LHCN-M2 (cell line): ENCODE measurements around the gene COL5A2. TPM values are rescaled to one million over a fixed set of nuclear protein-coding genes. Genes with fewer than 3 reads are reported as not detected.

Source experiments
- DNase-seq: peaks from one replicate; pipeline ENCODE4 v3.0.0-alpha.2; 2012; ENCODE audit warnings: low read depth
- total RNA-seq: library from RNA; depleted of rRNA; stranded (reverse); fragments of >200 nt; gene quantifications from 2 replicates; pipeline ENCODE4 v1.2.3, GENCODE V29; 2014

The COL5A2 gene
- total RNA-seq, 1 experiment from 2014 or later: 187 TPM

DNA sequence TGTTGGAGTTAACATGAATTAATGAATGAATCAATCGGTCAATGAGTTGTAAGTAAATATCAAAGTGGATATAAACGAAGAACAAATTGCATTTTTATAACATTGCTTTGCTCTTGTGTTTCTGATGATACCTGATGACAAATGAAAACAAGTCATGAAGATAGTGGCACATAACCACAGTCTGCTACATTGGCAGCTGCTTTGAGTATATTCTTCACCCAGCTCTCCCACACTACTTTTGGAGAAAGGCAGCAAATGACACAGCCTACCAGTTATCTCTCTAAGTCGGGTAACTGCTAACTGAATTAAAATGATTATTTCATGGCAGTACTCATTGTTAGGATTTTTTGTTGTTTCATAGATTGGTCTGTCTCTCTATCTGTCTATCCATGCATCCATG lies 76.8 kb downstream of the COL5A2 start:
- DNase-seq: peak; percentile 56

DNA sequence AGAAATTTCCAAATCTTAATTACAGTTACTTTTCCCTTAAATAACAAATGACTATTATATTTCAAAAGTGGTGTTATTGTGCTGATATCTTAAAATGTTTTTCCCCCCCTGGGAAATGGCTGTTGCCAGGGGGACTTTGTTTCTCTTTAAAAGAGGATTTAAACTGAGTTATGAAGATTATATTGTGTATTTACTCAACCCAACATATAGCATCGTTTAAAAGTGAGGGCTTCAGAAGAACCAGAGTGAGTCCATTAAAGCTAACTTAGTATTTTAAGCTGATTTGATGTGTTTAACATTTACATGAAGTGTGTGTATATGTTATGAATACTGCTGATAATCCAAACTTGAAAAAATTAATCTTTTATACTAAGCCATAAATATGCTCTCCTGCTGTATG lies 81.6 kb downstream of the COL5A2 start:
- no peak for DNase-seq

DNA sequence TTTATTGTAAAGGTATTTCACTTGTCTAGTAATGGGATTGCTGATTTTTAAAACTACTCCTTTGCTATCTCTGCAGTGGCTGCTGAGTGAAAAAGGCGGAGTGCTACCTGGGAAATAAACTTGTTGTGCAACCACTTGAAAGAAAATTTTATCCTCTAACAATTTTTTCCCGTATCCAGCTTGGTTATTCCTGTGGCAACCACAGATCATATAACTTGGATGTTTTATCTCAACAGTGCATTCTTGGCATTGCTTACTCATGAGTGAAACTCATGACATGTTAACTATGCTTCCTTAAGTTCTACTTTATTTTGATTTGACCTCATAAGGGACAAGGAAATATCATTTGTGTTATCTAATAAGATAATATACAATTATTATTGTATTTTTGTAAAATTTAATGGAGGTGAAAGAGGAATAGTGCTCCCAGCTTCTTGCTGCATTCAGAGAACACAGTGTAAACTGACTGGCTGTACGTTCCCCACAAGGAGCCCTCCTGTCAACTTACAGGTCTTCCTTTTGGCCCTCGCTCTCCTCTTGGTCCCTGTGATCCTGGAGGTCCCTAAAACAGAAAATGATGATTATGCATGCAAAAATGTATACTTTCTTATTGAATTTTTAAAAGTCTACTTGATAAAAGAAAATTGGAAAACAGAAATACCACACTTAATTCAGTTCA lies 82.7 kb downstream of the COL5A2 start:
- DNase-seq: peak; percentile 93

DNA sequence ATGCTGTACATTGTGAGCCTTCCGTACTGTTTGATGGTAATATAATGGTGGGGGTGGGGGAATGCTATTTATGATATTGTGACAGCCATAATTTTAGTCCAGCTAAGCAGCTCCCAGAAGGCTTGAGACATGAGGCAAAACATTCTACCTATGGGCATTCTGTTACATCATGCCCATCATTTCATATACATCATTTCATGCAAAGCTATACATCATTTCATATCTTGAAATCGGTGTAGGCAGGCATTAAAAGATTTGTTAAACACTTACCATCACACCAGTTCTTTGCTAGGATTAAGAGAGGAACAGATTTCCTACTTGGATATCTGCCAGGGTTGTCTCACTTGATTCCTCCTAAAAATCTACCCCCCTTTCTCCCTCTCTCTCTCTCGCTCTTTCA lies 84.5 kb downstream of the COL5A2 start:
- DNase-seq: no peak

DNA sequence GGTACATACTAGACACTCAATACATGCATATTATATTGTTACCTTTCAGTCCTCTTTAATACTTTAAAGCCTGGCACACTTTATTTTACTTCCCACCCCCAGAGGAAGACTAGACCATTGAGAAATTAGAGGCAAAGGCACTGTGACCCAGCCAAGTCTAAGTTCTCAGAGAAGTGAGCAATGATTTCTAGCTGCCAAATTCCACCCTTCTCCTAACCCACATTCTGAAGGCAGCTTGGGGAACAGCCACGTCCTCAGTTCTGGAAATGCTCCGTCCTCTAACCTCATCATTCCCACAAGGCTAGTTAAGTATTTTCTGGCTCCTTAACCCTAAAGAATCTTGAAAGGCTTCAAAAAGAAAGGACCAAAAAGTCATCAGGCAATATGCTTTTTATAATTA lies 86.6 kb downstream of the COL5A2 start:
- DNase-seq: peak; percentile 79

DNA sequence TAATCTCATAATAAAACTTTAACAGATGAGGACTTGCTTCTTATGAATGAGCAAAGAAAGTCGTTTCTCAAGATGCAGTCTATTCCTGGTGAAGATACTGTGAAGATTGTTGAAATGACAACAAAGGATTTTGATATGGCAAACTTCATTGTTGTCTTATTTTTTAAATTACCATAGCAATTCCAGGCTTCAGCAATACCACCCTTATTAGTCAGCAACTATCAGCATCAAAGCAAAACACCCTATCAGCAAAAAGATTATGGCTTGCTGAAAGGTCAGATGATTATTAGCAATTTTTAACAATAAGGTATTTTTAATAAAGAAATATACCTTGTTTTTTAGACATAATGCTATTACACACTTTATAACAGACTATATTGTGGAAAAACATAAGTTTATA lies 88.3 kb downstream of the COL5A2 start:
- DNase-seq: peak; percentile 53

DNA sequence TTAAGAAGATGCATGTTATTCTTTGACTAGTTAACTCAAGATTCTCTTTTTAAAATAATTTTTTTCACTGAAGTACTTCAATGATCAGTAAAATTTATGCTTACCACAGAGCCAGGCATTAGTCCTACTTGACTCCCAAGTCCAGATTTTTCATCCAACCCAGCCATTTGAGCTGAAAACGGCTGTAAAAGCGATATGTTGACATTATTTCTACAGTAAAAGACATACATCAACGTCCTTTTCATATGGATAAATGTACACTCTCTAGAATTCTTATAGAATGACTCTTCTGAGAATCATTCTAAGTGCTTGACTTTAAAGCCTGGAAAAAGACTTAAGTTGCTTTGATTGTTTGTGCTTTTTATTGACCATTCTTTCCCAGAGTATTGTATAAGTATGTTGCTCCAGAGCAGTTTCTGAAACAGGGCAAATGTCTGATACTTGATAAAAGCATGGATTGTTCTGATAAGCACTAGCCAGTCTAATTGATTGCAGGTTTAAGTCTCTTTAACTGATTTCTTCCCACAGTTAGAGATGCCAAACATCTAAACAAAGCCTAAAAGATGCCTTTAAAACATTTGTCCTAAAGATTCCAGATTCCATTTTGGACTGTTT lies 90.9 kb downstream of the COL5A2 start:
- DNase-seq: no peak

DNA sequence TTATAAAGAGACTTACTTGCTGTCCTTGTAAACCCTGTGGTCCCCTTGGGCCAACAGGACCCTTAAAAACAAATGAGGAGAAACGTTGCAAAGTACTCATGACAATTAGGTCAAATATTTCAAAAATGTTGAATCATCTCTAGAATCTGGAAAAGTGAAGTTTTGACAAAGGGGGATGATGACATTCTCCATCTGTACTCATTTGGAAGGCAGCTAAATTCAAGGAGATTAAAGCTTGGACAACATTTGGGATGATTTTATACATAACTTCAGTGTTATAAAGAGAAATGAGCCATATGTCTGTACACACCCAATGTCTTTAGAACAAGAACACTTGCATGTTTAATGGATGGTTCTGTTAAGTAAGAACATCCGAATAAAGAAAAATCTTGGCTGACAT lies 92.9 kb downstream of the COL5A2 start:
- peak; percentile 87 for DNase-seq

DNA sequence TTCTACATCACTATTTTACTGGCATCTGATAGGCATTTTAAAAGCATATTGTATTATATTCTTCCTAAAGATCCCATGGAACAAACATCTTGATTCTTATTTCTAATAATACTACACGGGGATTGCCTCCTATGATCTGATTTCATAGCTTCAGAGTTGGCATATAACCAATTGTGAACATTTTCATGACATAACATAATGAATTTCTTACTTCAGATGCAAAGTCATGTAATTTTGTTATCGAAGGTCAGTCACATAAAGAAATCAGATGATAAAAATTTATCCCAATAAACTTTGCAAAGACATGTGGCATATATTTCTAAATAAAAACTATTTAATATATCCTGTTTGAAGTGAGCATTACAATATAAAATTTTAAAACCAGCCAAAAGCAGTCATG lies 93.3 kb downstream of the COL5A2 start:
- DNase-seq: no peak

DNA sequence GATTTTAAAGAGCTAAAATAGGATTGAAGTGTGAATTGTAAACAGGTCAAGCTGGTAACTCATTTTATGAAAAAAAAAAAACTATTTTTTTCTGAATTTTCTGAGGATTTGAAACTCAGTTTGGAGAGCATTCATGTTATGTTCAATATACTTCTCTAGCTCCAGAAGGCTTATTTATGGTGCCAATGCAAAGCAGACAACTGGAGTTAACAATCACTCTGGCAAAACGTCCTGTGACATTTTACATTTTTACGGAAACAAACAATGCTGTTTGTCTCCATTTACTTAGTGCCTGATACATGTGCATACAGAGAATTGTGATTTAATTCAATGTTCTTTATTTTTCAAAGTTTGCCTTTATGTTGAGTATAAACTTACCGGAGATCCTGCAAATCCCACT lies 96.0 kb downstream of the COL5A2 start:
- no peak for DNase-seq

DNA sequence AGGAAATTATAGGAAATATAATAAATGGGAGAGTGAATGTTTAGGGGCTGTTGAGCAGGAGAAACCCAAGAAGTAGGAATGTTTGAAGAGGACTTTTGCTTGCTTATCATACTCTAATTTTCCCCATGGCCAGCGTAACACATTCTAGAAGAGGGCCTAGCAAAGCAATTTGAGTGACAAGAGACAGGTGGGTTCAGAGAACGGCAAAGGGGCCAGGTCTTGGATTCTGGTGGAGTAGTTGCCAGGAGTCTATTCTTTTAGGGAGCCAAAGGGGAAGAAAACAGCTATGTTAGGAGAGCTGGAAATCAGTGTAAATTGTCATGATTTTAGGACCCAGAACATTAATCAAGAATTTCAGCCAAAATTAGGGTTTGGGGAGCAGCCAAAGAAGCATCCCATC lies 96.5 kb downstream of the COL5A2 start:
- peak; percentile 69 for DNase-seq

DNA sequence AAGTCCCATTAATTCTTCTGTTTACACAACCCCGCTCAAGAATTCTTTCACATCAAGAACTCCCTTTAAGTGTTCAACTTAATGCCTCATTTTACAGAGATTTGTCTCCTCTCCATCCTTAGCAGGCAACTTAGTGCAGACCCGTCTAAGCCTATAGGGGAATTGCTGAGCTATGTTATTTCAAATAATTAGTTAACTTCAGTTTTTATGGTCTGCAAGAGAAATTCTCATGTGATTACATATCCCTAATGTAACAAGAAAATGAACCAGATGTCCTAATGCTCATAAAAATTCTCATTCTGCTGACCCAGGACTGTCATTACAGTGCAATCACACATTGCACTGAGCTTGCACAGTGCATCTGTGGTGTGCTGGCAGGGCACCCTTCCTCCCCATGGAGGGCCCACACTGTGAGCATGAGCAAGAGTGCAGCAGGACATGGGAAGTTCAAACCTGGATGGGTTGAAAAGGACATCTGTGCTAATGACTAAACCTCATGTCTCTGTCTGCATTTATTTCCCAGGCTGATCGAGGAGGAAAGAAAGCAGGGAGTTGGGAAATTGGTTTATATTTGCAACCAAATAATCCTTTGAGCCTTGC lies 97.1 kb downstream of the COL5A2 start:
- peak; percentile 48 for DNase-seq

DNA sequence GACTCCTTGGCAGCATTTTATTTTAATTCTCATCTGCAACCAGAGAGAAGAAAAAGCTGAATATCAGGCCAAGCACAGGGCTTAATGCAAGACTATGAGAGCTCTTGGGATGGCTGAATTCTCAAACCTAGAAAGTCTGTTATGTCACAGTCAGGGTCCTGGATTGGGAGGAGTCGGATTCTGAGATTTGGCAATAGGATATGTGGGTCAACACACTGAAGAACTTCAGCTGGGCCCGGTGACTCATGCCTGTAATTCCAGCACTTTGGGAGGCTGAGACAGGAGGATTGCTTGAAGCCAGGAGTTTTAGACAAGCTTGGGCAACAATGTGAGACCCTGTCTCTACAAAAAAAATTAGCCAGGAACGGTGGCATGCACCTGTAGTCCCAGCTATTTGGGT lies 103.0 kb downstream of the COL5A2 start:
- DNase-seq: peak; percentile 57

DNA sequence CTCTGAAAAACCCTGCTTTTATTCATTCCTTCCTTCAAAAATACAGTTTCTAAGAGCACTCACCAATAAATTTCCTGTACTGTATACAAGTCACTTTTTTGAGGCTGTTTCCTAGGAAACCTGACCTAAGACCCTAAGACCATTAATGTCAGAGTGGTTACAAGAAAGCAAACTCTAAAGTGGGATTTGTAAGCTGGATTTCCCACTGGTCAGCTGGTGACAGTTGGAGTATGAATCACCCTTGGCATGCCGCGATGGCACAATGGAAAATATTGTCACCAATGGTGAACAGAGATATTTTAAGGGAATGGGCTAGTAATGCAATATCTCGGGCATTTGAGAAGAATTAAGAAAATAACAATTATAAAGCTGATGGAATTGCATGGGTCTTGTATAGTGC lies 103.4 kb downstream of the COL5A2 start:
- peak; percentile 46 for DNase-seq

DNA sequence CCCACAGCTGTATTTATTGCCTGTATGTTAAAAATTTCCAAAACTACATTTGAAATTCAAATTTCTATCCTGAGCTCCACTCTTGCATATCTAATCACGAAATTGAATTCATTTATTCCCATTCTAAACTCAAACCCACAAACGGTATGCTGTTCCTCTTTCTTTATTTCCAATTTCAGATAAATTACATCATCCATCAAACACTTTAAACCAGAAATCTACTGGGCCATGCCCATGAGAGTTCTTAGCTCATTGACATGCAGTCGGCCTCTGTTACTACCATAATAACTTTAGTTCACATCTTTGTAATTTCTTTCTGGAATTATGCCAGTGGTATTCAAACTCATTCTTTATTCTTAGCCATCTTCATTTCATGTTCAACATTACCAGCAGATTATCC lies 105.1 kb downstream of the COL5A2 start:
- no peak for DNase-seq

DNA sequence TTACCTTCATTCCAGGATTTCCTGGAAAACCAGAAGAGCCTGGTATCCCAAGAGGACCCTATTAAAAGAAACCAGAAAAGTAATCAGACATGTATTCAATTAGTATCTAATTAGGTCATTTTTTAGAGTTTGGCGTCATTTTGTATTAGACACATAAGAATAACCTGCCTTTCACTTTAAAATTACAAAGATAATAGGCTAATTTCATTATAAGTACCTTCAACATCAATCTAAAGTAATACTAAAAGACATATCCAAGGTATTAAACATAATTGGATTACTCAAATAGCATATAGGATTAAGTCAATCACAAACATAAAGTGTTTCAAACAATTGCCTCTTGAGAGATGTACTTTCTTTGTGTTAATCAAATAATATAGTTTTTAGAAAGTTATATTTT lies 107.5 kb downstream of the COL5A2 start:
- no peak for DNase-seq

DNA sequence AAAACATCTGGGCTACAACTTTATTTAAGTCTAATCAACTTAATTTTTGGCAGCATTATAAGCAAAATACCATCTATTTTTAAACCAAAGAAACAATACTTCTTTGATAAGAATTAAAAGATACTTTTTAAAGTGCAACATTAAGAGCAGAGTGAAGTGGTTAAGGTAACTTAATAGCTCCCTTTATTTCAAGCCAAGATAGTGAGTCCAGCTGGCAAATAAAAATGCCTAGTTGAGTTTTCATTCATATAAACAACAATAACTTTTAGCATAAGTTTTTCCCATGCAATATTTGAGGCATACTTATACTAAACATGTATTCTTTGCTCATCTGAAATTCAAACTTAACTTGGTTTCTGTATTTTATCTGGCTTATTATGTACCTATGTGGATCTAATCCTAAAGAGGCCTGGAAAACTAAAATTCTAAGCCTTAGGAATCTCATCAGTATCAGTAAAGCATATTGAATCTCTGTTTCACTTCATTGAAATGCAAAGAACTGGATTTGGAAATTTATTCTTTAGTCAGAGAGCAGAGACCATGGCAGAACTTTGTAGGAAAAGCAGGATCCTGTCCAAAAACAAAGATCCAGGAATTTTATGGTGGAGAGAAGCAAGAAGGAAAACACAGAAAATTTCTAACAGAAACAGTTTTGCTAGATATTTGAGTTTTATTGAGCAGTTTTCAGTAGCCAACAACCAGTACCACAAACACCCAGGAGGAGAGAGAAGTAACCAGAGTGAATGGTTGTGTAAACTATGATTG lies 109.5 kb downstream of the COL5A2 start:
- DNase-seq: no peak

DNA sequence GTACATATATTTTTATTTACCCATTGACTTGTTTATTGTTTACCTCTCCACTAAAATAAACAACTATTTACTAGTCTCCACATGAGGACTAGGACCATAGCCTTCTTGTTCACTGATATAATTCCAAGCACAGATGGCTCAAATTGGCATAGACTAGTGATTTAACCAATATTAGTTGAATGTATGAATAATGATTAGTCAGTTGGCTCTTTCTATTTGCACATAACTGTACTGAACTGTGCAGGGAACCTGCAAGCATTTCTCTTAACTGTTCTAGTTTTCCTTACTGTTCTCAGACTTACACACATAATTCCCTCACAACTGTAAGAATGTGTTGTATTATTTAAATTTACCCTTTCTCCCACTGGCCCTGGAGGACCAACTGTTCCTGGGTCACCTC lies 113.5 kb downstream of the COL5A2 start:
- DNase-seq: no peak

DNA sequence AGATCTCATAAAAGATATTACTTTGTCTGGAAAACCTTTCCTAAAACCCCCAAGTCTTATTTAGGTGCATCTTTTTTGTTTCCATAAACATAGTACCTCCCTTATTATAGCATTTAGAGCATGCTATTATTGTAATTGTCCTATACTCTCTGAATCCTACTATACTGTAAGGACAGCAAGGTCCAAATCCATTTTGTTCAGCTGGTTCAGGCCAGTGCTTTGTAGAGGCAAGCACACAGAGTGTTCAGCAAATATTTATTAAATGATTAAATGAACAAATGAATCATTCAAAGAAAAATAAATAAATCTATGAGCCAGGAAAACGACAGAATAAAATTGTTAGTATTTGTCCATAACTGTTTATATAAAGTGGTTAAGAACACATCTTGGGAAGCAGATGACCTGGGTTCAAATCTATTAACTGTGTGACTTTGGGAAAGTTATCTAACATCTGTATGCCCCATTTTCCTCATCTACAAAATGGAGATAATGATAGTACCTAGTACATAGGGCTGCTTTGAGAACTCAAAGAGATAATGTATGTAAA lies 119.4 kb downstream of the COL5A2 start:
- no peak for DNase-seq

DNA sequence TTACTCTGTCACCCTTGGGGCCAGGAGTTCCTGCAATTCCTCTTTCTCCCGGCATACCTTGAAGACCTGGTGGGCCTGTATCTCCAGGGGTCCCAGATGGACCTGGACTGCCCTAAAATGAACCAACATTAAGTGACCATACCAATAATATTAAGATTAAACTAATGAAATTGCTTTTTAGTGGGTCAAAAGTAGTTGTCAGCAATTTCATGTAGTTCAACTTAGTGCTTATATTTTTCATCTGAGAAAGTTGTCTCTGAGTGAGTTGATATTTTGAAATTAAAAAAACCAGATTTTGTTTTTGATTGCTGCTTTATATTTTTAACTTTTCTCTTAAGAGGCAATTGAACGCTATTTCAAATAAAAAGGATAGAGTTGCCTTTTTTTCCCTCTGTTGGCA lies 122.2 kb downstream of the COL5A2 start:
- no peak for DNase-seq

DNA sequence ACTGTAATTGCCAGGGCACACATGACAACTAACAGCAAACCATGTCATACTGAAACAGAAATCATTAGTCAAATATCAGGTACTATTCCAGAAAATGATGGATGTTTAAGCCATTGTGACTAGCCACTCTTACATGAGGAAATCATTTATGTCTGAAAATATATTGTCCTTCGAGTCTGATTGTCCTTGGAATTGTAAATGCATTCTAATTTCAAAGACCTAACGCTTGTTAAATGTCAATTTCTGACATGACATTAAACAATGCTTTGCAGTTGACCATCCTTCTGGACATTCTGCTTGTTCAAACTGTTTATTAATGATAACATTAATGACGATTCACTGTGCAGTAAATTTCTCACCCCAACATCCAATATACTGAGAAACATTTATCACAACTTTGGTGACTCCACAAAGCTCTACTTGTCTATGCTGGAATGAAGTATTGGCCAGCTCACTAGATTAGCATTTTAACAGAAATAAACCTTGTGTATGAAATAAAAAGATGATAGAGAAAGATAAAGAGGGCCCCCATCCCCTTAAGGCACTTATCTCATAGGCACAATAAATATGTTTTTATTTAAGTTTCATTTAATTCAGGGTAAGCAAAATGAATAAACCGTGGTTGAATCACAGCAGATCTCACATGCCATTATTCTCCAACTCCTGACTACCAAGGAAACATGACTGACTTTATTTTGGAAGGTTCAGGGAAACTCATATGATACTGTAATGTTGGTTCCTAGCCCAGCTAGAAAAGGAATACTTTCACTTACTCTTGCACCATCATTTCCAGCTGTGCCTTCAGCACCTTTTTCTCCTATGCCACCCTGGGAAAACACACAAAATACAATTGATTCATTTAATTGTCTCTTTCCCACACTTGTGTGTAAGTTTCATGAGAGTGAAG lies 123.1 kb downstream of the COL5A2 start:
- no peak for DNase-seq
